Central memory CD8-positive, alpha-beta T cell (primary cell): ENCODE measurements around the gene OBP2A.
"Not testable (repeated sequence)": the region's sequence is repeated elsewhere in the genome, so short reads cannot be mapped to it uniquely, and the experiment has no call there.

Source experiments
- ATAC-seq: fragments of 150-1000 bp; cut with Tn5 transposase; replicated peaks from 2 replicates; pipeline ENCODE4 v1.10.0; 2022; ENCODE audit warnings: mild to moderate bottlenecking, moderate FRiP score, moderate number of reproducible peaks; ENCODE audit not compliant: poor library complexity, severe bottlenecking; ENCODE audit errors: extremely low read depth
- DNase-seq, 2 donors: peaks; one replicate each; pipeline ENCODE4 v3.0.0; 2021; ENCODE audit warnings: low spot score in 2 of 2
- H3K27ac Mint-ChIP-seq: one replicate; pipeline ENCODE4 v1.8.0; 2022; ENCODE audit warnings: low read depth, mild to moderate bottlenecking, moderate library complexity, mixed read lengths
- H3K27me3 Mint-ChIP-seq: one replicate; pipeline ENCODE4 v1.8.0; 2022; ENCODE audit warnings: mixed read lengths
- H3K36me3 Mint-ChIP-seq: one replicate; pipeline ENCODE4 v1.8.0; 2022; ENCODE audit warnings: mild to moderate bottlenecking, moderate library complexity, mixed read lengths; ENCODE audit not compliant: insufficient read depth
- H3K4me1 Mint-ChIP-seq: one replicate; pipeline ENCODE4 v1.8.0; 2022; ENCODE audit warnings: mixed read lengths
- H3K4me3 Mint-ChIP-seq: one replicate; pipeline ENCODE4 v1.8.0; 2022; ENCODE audit warnings: mild to moderate bottlenecking, moderate library complexity, mixed read lengths
- H3K9me3 Mint-ChIP-seq: one replicate; pipeline ENCODE4 v1.8.0; 2022; ENCODE audit warnings: mixed read lengths

The OBP2A gene

GRCh38 chr9:135525241-135526088 lies 20.5 kb upstream of the OBP2A start:
- peaks cover 10% of the 10 kb centered on the region for H3K27me3 Mint-ChIP-seq
- no peak overlapping the region for H3K4me3 Mint-ChIP-seq
- no peaks in the 10 kb centered on the region for H3K9me3 Mint-ChIP-seq
- H3K36me3 Mint-ChIP-seq: peaks cover 2% of the 10 kb centered on the region
- ATAC-seq: no peak
- peaks cover 6% of the 10 kb centered on the region for H3K4me1 Mint-ChIP-seq
- no peak overlapping the region for H3K27ac Mint-ChIP-seq
- DNase-seq: no peak

GRCh38 chr9:135526089-135526729 lies 19.7 kb upstream of the OBP2A start:
- Mint-ChIP-seq H3K4me3 (no peak overlapping the region), H3K27ac (no peak overlapping the region), H3K4me1 (peaks cover 6% of the 10 kb centered on the region), H3K27me3 (peaks cover 14% of the 10 kb centered on the region), H3K36me3 (no peaks in the 10 kb centered on the region), H3K9me3 (no peaks in the 10 kb centered on the region)
- DNase-seq: no peak
- ATAC-seq: no peak

GRCh38 chr9:135526730-135527571 lies 19.0 kb upstream of the OBP2A start:
- ATAC-seq (no peak), DNase-seq (no peak)
- H3K4me1 Mint-ChIP-seq: peaks cover 6% of the 10 kb centered on the region
- no peak overlapping the region for H3K4me3 Mint-ChIP-seq
- H3K27me3 Mint-ChIP-seq: peaks cover 22% of the 10 kb centered on the region
- H3K27ac Mint-ChIP-seq: no peak overlapping the region
- H3K9me3 Mint-ChIP-seq: no peaks in the 10 kb centered on the region
- no peaks in the 10 kb centered on the region for H3K36me3 Mint-ChIP-seq

GRCh38 chr9:135528842-135529435 lies 17.0 kb upstream of the OBP2A start:
- peaks cover 28% of the 10 kb centered on the region for H3K27me3 Mint-ChIP-seq
- H3K4me1 Mint-ChIP-seq, ATAC-seq, H3K4me3 Mint-ChIP-seq, H3K36me3 Mint-ChIP-seq, DNase-seq, H3K9me3 Mint-ChIP-seq, H3K27ac Mint-ChIP-seq: not testable (repeated sequence)

- no peak overlapping the region for H3K27ac Mint-ChIP-seq
- H3K4me3 Mint-ChIP-seq: no peak overlapping the region
- DNase-seq (no peak), ATAC-seq (no peak)
- peaks cover 39% of the 10 kb centered on the region for H3K27me3 Mint-ChIP-seq
- no peaks in the 10 kb centered on the region for H3K9me3 Mint-ChIP-seq
- peaks cover 6% of the 10 kb centered on the region for H3K4me1 Mint-ChIP-seq
- no peaks in the 10 kb centered on the region for H3K36me3 Mint-ChIP-seq
These were observed 15.8 kb upstream of the OBP2A start for GRCh38 chr9:135530146-135530545.

- Mint-ChIP-seq H3K9me3 (no peaks in the 10 kb centered on the region), H3K27me3 (peaks cover 41% of the 10 kb centered on the region), H3K4me3 (no peak overlapping the region), H3K4me1 (peaks cover 6% of the 10 kb centered on the region), H3K36me3 (no peaks in the 10 kb centered on the region), H3K27ac (no peak overlapping the region)
- DNase-seq (no peak), ATAC-seq (no peak)
These were observed 14.8 kb upstream of the OBP2A start for GRCh38 chr9:135531096-135531495.

GRCh38 chr9:135533113-135533512 lies 12.8 kb upstream of the OBP2A start:
- ATAC-seq: no peak
- DNase-seq: no peak

GRCh38 chr9:135533674-135534073 lies 12.3 kb upstream of the OBP2A start:
- DNase-seq (no peak), ATAC-seq (no peak)
- no peak overlapping the region for H3K27ac Mint-ChIP-seq
- H3K9me3 Mint-ChIP-seq: no peaks in the 10 kb centered on the region
- no peak overlapping the region for H3K4me3 Mint-ChIP-seq
- no peaks in the 10 kb centered on the region for H3K36me3 Mint-ChIP-seq
- H3K27me3 Mint-ChIP-seq: peaks cover 59% of the 10 kb centered on the region
- peaks cover 6% of the 10 kb centered on the region for H3K4me1 Mint-ChIP-seq

More at GRCh38 chr9:135533113-135533512, 12.8 kb upstream of the OBP2A start:
- Mint-ChIP-seq H3K9me3 (no peaks in the 10 kb centered on the region), H3K4me1 (peaks cover 6% of the 10 kb centered on the region), H3K27ac (no peak overlapping the region), H3K4me3 (no peak overlapping the region), H3K27me3 (peaks cover 53% of the 10 kb centered on the region), H3K36me3 (no peaks in the 10 kb centered on the region)

- not testable (repeated sequence) for ATAC-seq, H3K36me3 Mint-ChIP-seq, H3K4me3 Mint-ChIP-seq, DNase-seq, H3K9me3 Mint-ChIP-seq, H3K4me1 Mint-ChIP-seq, H3K27ac Mint-ChIP-seq
- H3K27me3 Mint-ChIP-seq: peaks cover 65% of the 10 kb centered on the region
These were observed 11.7 kb upstream of the OBP2A start for GRCh38 chr9:135534192-135534711.

GRCh38 chr9:135534826-135535225 lies 11.1 kb upstream of the OBP2A start:
- H3K4me3 Mint-ChIP-seq: not testable (repeated sequence)

GRCh38 chr9:135535631-135536030 lies 10.3 kb upstream of the OBP2A start:
- peaks cover 69% of the 10 kb centered on the region for H3K27me3 Mint-ChIP-seq
- H3K36me3 Mint-ChIP-seq, H3K27ac Mint-ChIP-seq, DNase-seq, H3K4me1 Mint-ChIP-seq, ATAC-seq, H3K9me3 Mint-ChIP-seq, H3K4me3 Mint-ChIP-seq: not testable (repeated sequence)

More at GRCh38 chr9:135534826-135535225, 11.1 kb upstream of the OBP2A start:
- H3K36me3 Mint-ChIP-seq, H3K9me3 Mint-ChIP-seq, H3K27ac Mint-ChIP-seq, DNase-seq, H3K4me1 Mint-ChIP-seq, ATAC-seq: not testable (repeated sequence)
- H3K27me3 Mint-ChIP-seq: peaks cover 70% of the 10 kb centered on the region

GRCh38 chr9:135536216-135536615 lies 9.7 kb upstream of the OBP2A start:
- Mint-ChIP-seq H3K4me1 (no peaks in the 10 kb centered on the region), H3K27me3 (peaks cover 63% of the 10 kb centered on the region), H3K9me3 (no peaks in the 10 kb centered on the region), H3K27ac (no peak overlapping the region), H3K4me3 (no peak overlapping the region), H3K36me3 (peaks cover 3% of the 10 kb centered on the region)
- ATAC-seq: no peak
- no peak for DNase-seq
